Activated T-helper 2 cell treated with anti-CD3 and anti-CD28 coated beads, Interferon-gamma antibody, Interleukin-2, Interleukin-4, amounts not matched to agents 10 μg/mL and 5 μg/mL and 100 μg/mL, durations not matched to agents 14 hours and 24 hours and 36 hours (primary cell): ENCODE measurements around the gene SYNDIG1. TPM values are rescaled to one million over a fixed set of nuclear protein-coding genes. Genes with fewer than 3 reads are reported as not detected.

Experiments used
- DNase-seq: peaks from one replicate; pipeline ENCODE4 v3.0.0; 2021; ENCODE audit warnings: low spot score
- H3K27ac Mint-ChIP-seq: one replicate; pipeline ENCODE4 v1.8.0; 2021; ENCODE audit warnings: mixed read lengths
- H3K27me3 Mint-ChIP-seq: one replicate; pipeline ENCODE4 v1.8.0; 2021; ENCODE audit warnings: low read depth, mixed read lengths
- H3K36me3 Mint-ChIP-seq: one replicate; pipeline ENCODE4 v1.8.0; 2021; ENCODE audit warnings: low read depth, mixed read lengths
- H3K4me1 Mint-ChIP-seq: one replicate; pipeline ENCODE4 v1.8.0; 2021; ENCODE audit warnings: low read depth, mixed read lengths
- H3K4me3 Mint-ChIP-seq: one replicate; pipeline ENCODE4 v1.8.0; 2021; ENCODE audit warnings: low read depth, mild to moderate bottlenecking, moderate library complexity, mixed read lengths
- H3K9me3 Mint-ChIP-seq: one replicate; pipeline ENCODE4 v1.8.0; 2021; ENCODE audit warnings: mixed read lengths
- intact Hi-C: fragments of 100-400 bp; cut with micrococcal nuclease; formaldehyde crosslinking; loops from one replicate; pipeline ENCODE4 v1.15.1; 2023
- total RNA-seq: library from RNA; stranded (reverse); gene quantifications from 2 replicates; pipeline ENCODE4 v1.2.3, GENCODE V29; 2022

SYNDIG1 gene
- total RNA-seq, 1 donor from 2014 or later: not detected

DNA sequence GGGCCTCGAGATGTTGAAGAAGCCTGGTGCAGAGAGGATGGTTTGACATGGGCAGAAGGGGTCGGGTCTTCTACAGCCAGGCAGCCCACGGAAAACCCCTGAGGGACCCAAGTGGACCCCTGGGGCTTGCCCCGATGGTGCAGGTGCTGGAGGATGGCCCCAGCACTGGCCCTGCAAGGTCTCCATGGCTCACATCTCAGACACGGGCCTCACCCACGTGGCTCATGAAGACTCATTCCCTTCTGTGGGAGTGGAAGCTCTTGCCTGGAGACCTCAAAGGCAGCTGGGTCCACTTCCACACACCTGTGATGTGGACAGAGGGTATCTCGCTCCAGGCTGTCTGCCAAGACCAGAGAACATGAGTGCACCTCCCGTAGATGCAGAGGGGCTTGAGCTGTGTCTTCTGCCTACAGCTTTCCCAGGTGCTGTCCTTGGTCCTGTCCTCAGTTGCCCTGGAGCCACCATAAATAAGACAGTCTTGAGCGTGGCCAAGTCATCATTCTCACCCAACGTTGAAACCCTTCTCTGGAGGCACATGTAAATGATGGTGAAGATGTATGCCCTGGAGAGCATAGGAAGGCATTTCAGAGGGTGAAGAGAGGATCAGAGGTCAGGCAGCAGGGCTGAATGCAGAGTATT, 108.0 kb downstream of the SYNDIG1 start:
- intact Hi-C loops: no loop called here
- H3K4me3 Mint-ChIP-seq: no peak overlapping the region
- H3K9me3 Mint-ChIP-seq: no peaks in the 10 kb centered on the region
- no peaks in the 10 kb centered on the region for H3K36me3 Mint-ChIP-seq
- no peak for DNase-seq
- H3K27ac Mint-ChIP-seq: no peak overlapping the region
- H3K4me1 Mint-ChIP-seq: no peaks in the 10 kb centered on the region
- no peaks in the 10 kb centered on the region for H3K27me3 Mint-ChIP-seq

DNA sequence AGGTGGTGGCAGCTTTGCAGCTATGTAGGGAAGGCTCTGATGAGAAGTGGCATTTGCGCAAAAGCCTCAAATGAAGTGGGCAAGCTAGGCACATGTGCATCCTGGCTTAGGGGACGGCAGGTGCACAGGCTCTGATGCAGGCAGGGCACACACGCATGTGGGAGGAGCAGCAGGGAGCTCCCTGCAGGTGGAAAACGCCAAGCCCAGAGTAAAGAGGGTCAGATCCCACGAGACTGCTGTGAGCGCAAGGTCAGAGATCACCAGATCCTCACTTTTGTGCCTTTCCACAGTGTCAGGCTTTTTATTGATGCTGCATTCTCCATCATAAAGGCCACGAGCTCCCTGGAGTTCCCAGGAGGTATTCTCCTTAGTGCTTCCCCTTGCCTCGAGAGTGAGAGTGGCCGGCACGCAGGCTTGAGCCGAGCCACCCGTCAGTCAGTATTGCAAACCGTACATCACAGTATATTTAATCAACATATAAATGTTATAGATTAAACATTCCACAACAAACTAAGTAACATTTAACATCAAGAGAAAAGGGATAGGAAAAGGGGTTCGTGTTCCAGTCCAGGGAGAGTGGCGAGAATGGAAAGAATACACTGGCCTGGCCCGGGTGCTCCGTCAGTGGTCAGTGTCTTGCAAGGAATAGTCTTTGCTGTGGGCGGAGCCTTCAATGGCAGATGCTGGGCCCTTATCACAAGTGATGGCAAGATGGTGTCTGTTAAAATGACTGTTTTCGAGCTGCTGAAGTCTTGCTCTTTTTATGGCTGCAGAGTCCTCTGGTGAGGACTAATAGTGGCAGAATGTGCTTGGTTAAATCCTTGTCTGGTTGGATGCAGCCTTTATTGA, 109.4 kb downstream of the SYNDIG1 start:
- H3K4me3 Mint-ChIP-seq: no peak overlapping the region
- intact Hi-C loops: no loop called here
- DNase-seq: no peak
- no peaks in the 10 kb centered on the region for H3K4me1 Mint-ChIP-seq
- H3K36me3 Mint-ChIP-seq: no peaks in the 10 kb centered on the region
- no peaks in the 10 kb centered on the region for H3K27me3 Mint-ChIP-seq
- no peak overlapping the region for H3K27ac Mint-ChIP-seq
- H3K9me3 Mint-ChIP-seq: no peaks in the 10 kb centered on the region

DNA sequence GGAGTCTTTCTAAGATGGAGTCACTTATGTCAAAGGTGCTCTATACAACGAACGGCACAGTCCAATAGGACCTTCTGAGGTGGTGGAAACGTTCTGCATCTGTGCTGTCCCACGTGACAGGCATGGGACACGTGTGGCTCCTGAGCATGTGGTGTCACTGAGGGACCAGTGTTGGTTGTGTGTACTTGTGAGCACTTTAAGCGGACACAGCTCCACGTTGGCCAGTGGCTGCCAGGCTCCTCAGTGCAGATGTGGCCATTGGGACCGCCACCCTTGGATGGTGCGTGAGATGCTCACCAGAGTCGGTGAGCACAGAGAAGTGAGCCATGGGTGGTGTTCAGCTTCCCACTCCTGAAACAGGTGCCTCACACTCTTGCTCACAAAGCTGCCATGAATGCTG, 110.0 kb downstream of the SYNDIG1 start:
- H3K9me3 Mint-ChIP-seq: no peaks in the 10 kb centered on the region
- H3K36me3 Mint-ChIP-seq: no peaks in the 10 kb centered on the region
- H3K4me1 Mint-ChIP-seq: no peaks in the 10 kb centered on the region
- H3K27me3 Mint-ChIP-seq: no peaks in the 10 kb centered on the region
- intact Hi-C loops: no loop called here
- no peak overlapping the region for H3K4me3 Mint-ChIP-seq
- H3K27ac Mint-ChIP-seq: no peak overlapping the region
- DNase-seq: no peak

DNA sequence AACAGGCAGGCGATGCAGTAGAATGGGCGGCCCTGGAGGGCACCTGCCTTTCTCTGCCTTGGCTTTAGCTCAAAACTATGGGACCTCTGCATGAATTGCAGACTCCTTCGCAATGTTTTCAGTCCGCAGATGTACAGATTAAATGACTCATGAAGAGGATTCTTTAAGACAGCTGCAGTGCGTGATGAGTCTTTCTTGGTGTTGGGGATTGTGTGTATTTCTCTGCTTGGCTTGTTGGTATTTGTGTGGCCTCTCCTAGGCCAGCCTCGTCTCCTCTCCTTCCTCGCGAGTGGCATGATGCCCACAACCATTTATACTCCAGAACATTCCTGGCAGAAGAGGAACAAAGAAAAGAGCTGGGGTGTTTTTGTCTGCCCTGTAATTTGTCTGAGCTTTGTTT, 110.6 kb downstream of the SYNDIG1 start:
- no peaks in the 10 kb centered on the region for H3K9me3 Mint-ChIP-seq
- DNase-seq: no peak
- no peak overlapping the region for H3K27ac Mint-ChIP-seq
- no peaks in the 10 kb centered on the region for H3K27me3 Mint-ChIP-seq
- no peak overlapping the region for H3K4me3 Mint-ChIP-seq
- intact Hi-C loops: no loop called here
- no peaks in the 10 kb centered on the region for H3K36me3 Mint-ChIP-seq
- no peaks in the 10 kb centered on the region for H3K4me1 Mint-ChIP-seq

DNA sequence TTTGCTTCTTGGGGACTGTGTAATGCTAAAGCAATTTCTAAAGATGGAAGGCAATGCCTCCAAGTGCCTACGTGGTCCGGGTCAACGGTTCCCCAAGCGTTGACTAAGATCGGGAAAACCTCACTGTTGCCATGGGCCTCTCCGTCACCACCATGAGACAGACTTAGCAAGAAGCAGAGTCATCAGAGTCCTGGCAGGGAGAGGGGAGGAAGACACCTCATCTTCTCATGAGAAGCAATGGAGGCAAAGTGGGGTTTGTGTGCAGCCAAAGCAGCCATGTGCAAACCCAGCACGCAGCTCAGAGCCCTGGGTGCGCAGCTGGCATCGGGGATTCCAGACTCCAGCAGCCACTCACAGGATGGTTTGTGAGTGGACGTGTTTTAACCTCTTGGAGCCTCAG, 111.4 kb downstream of the SYNDIG1 start:
- Mint-ChIP-seq H3K9me3 (no peaks in the 10 kb centered on the region), H3K4me1 (no peaks in the 10 kb centered on the region), H3K27me3 (no peaks in the 10 kb centered on the region), H3K27ac (no peak overlapping the region), H3K36me3 (no peaks in the 10 kb centered on the region), H3K4me3 (no peak overlapping the region)
- DNase-seq: no peak
- intact Hi-C loops: no loop called here

DNA sequence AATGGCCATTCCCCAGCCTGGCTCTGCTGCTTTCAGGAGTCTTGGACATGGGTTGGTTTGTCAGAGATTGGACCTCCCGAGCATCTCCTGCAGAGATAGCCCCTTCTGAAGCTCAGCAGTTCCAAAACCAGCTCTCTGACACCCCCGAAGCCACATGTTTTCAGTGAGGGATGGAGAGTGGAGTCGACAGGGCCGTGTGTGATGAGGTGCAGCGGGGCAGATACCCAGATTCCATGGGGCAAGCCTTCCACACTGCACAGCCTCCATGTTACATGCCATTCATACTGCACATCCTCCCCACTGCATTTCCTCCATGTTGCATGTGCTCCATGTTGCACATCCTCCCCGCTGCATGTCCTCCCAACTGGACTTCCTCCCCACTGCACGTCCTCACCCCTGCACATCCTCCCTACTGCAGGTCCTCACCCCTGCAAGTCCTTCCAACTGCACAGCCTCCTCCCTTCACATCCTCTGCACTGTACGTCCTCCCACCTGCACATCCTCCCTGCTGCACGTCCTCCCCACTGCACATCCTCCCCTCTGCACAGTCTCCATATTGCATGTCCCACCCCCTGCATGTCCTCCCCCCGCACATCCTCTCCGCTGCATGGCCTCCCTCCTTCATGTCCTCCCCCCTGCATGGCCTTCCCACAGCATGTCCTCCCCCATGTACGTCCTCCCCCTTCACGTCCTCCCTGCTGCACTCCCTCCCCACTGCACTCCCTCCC, 112.2 kb downstream of the SYNDIG1 start:
- no peaks in the 10 kb centered on the region for H3K27me3 Mint-ChIP-seq
- DNase-seq: no peak
- H3K36me3 Mint-ChIP-seq: no peaks in the 10 kb centered on the region
- intact Hi-C loops: no loop called here
- H3K9me3 Mint-ChIP-seq: no peaks in the 10 kb centered on the region
- H3K27ac Mint-ChIP-seq: no peak overlapping the region
- no peaks in the 10 kb centered on the region for H3K4me1 Mint-ChIP-seq
- H3K4me3 Mint-ChIP-seq: no peak overlapping the region

DNA sequence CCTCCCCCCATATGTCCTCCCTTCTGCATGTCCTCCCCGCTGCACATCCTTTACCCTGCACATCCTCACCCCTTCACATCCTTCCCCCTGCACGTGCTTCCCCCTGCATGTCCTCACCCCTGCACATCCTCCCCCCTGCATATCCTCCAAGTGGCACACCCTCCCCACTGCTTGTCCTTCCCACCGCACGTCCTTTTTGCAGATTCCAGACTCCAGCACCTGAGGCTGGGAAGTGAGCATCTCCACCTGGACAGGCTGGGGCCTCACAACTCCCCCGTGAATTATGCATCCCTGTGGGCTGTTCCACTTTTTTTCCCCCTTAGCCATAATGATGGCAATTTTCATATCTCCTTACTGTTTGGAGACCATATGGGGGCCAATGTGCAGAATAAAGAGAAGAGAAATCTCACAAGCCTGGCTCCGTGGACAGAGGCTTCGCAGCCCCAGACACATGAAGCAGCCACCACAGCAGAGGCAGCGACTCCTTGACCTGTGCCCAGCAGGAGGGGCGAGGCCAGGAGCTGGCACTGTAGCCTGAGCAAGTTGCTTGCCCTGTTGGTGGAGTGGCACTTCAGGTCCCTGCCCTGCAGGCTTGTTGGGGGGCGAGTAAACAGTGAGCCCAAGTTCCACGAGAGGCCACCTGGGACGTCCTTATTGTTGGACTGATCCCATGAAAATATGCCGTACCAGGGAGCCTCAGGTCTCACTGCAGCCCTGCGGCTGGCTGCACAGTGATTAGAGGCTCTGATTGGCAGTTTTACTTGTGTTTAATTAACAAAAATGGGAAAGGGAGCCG, 113.1 kb downstream of the SYNDIG1 start:
- Mint-ChIP-seq H3K27ac (no peak overlapping the region), H3K9me3 (no peaks in the 10 kb centered on the region), H3K4me1 (no peaks in the 10 kb centered on the region), H3K36me3 (no peaks in the 10 kb centered on the region), H3K27me3 (no peaks in the 10 kb centered on the region), H3K4me3 (no peak overlapping the region)
- DNase-seq: no peak
- intact Hi-C loops: no loop called here

DNA sequence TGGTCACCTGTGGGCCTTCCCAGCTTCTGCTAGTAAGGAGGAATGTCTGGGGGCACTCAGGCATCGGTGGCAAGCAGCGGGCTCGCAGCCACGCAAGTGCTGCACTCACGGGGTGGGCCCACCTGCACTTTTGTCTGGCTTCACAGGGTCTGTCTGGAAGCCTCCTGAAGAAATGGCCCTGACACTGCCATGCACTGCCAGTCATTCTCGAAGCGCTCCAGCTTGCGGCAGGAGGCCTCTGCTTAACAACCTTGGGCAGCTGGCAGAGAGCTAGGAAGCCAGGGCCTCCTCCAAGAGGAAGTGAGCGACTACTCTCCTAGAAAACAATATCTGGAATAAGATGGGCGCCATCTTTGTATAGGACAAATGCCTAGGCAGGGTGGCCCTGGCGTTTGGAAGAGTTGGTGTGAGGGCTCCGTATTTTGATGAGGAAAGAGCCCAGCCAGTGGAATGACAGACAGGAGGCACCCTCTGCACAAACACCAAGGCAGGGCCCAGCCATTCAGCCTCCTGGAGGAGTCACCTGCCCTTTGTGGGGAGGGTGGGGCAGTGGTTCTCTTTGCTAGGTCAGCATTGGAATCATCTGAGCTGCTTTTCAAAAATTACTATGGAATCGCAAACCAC, 113.9 kb downstream of the SYNDIG1 start:
- intact Hi-C loops: no loop called here
- Mint-ChIP-seq H3K4me3 (no peak overlapping the region), H3K27ac (no peak overlapping the region), H3K27me3 (no peaks in the 10 kb centered on the region), H3K36me3 (no peaks in the 10 kb centered on the region), H3K4me1 (no peaks in the 10 kb centered on the region), H3K9me3 (no peaks in the 10 kb centered on the region)
- no peak for DNase-seq

DNA sequence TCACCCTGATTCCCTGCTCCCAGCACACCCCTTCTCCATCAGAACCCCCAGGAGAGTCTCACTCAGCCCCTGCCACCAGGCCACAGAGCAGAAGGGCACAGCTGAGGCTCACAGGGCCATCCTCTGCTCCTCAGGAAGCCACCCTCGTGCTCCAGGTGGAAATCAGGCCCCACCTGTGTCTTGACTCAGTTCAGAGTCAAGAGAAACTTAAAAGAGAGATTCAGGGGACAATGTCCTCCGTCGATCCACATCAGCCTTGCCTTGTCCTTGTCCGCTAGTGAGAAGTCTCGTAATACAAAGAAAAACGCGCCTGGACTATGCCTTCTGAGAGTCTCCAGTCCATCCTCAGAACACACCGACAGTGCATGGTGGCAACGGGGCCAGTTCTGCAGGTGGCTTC, 114.6 kb downstream of the SYNDIG1 start:
- Mint-ChIP-seq H3K27ac (no peak overlapping the region), H3K27me3 (no peaks in the 10 kb centered on the region), H3K4me1 (no peaks in the 10 kb centered on the region), H3K4me3 (no peak overlapping the region), H3K36me3 (no peaks in the 10 kb centered on the region), H3K9me3 (no peaks in the 10 kb centered on the region)
- DNase-seq: no peak
- intact Hi-C loops: no loop called here

DNA sequence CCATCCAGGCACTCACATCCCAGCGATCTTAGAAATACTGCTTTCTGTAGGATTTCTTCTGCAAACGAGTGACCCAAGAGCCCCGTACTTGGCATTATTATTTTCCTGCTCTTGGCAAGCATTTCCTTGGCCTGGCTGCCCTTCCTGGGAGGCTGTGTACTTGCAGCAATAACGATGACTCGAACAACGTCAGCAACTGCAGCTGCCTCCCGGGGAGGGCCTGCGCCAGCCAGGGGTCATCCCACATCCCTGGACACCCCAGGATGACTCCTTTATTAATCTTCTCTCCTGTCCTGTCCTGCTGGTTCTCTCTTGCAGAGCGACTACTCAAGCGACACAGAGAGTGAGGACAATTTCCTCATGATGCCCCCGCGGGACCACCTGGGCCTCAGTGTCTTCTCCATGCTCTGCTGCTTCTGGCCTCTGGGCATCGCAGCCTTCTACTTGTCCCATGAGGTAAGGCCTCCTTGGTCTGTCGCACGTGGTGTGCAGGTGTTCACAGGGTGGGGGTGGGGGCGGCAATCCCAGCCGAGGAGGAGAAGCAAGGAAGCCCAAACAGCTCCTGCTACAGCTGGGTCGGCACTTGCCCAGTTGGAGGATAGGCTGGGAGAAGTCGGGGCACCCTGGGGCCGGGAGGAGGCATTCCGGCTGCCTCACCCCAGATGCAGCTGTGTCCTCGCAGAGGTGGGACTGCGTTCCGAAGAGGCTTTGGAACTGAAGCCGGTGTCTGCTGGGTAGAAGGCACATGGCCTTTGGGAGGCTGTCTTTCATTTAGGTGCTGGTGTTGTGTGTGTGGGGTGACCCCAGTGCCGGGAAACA, 115.3 kb downstream of the SYNDIG1 start:
- H3K27ac Mint-ChIP-seq: no peak overlapping the region
- no peaks in the 10 kb centered on the region for H3K36me3 Mint-ChIP-seq
- no peak for DNase-seq
- H3K27me3 Mint-ChIP-seq: no peaks in the 10 kb centered on the region
- no peaks in the 10 kb centered on the region for H3K9me3 Mint-ChIP-seq
- no peaks in the 10 kb centered on the region for H3K4me1 Mint-ChIP-seq
- intact Hi-C loops: no loop called here
- no peak overlapping the region for H3K4me3 Mint-ChIP-seq

DNA sequence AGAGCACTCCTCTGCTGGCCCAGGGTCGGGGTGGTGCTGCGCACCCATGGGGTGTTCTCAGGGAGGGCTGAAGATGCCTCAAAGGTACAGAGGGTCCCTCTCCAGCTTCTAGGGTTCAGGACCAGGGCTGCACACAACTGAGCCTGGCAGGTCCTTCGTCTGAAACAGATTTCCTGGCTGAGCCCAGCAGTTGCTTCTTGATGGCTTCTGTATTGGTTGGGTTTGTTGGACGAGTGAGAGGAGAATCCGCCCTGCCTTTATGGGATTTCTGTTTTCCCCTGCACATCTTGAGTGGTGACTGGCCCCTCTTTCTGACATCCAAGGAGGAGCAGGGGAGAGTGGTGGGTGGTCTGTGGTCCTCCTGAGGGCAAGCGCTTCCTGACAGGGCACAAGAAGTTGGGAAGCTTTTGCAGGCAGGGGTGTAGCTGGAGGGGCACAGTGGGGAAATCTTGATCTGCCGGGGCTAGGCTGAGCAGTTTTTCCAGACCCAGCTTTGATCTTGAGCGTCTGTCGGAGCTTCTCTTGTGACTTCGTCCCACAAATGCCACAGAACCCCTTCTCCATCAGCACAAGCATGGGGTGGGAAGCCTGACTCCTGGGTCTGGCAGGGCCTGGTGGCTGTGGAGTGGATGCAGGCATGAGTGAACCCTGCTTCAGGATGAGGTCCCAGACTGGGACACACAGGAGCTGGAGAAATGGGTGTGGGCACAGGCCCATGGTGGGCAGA, 116.5 kb downstream of the SYNDIG1 start:
- intact Hi-C loops: no loop called here
- Mint-ChIP-seq H3K4me3 (no peak overlapping the region), H3K4me1 (no peaks in the 10 kb centered on the region), H3K27ac (no peak overlapping the region), H3K9me3 (no peaks in the 10 kb centered on the region), H3K27me3 (no peaks in the 10 kb centered on the region), H3K36me3 (no peaks in the 10 kb centered on the region)
- no peak for DNase-seq
